ENCODE results near the gene CNTFR.

Gene CNTFR

GRCh38 chr9:34577400-34578240, 11.9 kb downstream of the CNTFR start:
- TF ChIP-seq, protein P1, sequence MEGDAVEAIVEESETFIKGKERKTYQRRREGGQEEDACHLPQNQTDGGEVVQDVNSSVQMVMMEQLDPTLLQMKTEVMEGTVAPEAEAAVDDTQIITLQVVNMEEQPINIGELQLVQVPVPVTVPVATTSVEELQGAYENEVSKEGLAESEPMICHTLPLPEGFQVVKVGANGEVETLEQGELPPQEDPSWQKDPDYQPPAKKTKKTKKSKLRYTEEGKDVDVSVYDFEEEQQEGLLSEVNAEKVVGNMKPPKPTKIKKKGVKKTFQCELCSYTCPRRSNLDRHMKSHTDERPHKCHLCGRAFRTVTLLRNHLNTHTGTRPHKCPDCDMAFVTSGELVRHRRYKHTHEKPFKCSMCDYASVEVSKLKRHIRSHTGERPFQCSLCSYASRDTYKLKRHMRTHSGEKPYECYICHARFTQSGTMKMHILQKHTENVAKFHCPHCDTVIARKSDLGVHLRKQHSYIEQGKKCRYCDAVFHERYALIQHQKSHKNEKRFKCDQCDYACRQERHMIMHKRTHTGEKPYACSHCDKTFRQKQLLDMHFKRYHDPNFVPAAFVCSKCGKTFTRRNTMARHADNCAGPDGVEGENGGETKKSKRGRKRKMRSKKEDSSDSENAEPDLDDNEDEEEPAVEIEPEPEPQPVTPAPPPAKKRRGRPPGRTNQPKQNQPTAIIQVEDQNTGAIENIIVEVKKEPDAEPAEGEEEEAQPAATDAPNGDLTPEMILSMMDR (IDR thresholded peaks at IDR 0.05), result no peak
- Mint-ChIP-seq H3K4me1 (peaks cover 94% of the 10 kb centered on the region), H3K9me3 (no peaks in the 10 kb centered on the region), H3K27me3 (ENCODE audit: low read depth, poor library complexity) (peaks cover 5% of the 10 kb centered on the region), H3K4me3 (peak overlapping the region; percentile 77), H3K27ac (peak overlapping the region; percentile 93), H3K36me3 (ENCODE audit: low read depth) (no peaks in the 10 kb centered on the region)
- peak; percentile 76 for DNase-seq

GRCh38 chr9:34576597-34577399, 12.7 kb downstream of the CNTFR start:
- Mint-ChIP-seq H3K4me3 (peak overlapping the region; percentile 77), H3K27ac (peak overlapping the region; percentile 93), H3K4me1 (peaks cover 94% of the 10 kb centered on the region), H3K9me3 (no peaks in the 10 kb centered on the region), H3K27me3 (ENCODE audit: low read depth, poor library complexity) (peaks cover 5% of the 10 kb centered on the region), H3K36me3 (ENCODE audit: low read depth) (no peaks in the 10 kb centered on the region)
- peak; percentile 83 for DNase-seq
- TF ChIP-seq, protein P1 (IDR thresholded peaks at IDR 0.05), result no peak

- Mint-ChIP-seq H3K4me3 (peak overlapping the region; percentile 64), H3K36me3 (ENCODE audit: low read depth) (no peaks in the 10 kb centered on the region), H3K27me3 (ENCODE audit: low read depth, poor library complexity) (peaks cover 5% of the 10 kb centered on the region), H3K27ac (peak overlapping the region; percentile 36), H3K4me1 (peaks cover 94% of the 10 kb centered on the region), H3K9me3 (no peaks in the 10 kb centered on the region)
- no peak for DNase-seq
- TF ChIP-seq, protein P1 (IDR thresholded peaks at IDR 0.05), result no peak
Observed at GRCh38 chr9:34575862-34576596, 13.5 kb downstream of the CNTFR start.

GRCh38 chr9:34575241-34575640, 14.3 kb downstream of the CNTFR start:
- peaks cover 94% of the 10 kb centered on the region for H3K4me1 Mint-ChIP-seq

DNA sequence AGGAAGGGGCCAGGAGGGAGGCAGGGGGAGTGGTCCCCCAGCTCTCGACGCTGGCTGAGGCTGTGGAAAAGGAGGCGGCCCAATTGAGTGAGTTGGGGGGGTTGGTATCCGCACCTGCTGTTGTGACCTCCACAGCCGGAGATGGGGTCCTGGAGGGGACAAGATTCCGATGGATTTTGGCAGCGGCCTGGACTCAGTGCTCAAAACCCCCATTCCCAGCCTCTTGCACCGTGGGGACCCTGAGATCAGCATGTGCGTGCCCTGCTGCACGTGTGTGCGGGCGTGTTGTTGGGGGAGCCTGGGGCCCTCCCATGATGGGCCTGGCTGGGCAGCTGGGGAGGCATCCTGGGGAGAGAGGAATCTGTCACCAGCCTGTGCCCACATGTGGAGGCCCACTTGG, 15.0 kb downstream of the CNTFR start:
- H3K4me1 Mint-ChIP-seq, result peaks cover 94% of the 10 kb centered on the region
- no peak overlapping the region for H3K27ac Mint-ChIP-seq
- H3K9me3 Mint-ChIP-seq, result no peaks in the 10 kb centered on the region
- H3K27me3 Mint-ChIP-seq (ENCODE audit: low read depth, poor library complexity), result peaks cover 5% of the 10 kb centered on the region
- H3K36me3 Mint-ChIP-seq (ENCODE audit: low read depth), result no peaks in the 10 kb centered on the region
- no peak overlapping the region for H3K4me3 Mint-ChIP-seq
- TF ChIP-seq, protein P1 (IDR thresholded peaks at IDR 0.05), result no peak
- DNase-seq, result no peak

More at GRCh38 chr9:34575241-34575640, 14.3 kb downstream of the CNTFR start:
- TF ChIP-seq, protein P1 (IDR thresholded peaks at IDR 0.05), result no peak
- DNase-seq, result no peak
- no peaks in the 10 kb centered on the region for H3K36me3 Mint-ChIP-seq (ENCODE audit: low read depth)
- H3K27ac Mint-ChIP-seq, result no peak overlapping the region
- no peaks in the 10 kb centered on the region for H3K9me3 Mint-ChIP-seq
- H3K27me3 Mint-ChIP-seq (ENCODE audit: low read depth, poor library complexity), result peaks cover 3% of the 10 kb centered on the region
- no peak overlapping the region for H3K4me3 Mint-ChIP-seq
